ENCODE results near the gene S100Z. TPM values are rescaled to one million over a fixed set of nuclear protein-coding genes. Genes with fewer than 3 reads are reported as not detected.
"Not testable (repeated sequence)": the region's sequence is repeated elsewhere in the genome, so short reads cannot be mapped to it uniquely, and the experiment has no call there.

Gene S100Z
- total RNA-seq, 2 experiments from 2014 or later, result 0.36 to 0.81 TPM

DNA sequence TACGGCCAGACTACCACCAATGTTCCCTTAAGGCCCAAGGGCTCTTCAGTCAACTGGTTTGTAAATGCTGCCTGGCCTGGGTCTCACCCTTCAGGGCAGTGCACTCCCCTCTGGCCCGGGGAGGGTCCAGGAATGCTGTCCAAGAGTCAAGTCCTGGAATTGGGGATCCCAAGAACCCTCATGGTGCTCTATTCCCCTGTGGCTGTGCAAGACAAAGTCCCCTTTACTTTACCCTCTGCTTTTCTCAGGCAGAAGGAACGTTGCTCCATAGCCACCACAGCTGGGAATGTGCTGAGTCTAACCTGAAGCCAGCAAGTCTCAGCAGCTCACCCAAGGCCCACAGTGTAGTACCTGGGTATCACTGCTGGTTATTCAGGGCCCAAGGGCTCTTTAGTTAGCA lies 51.7 kb downstream of the S100Z start:
- H3K9me3 Mint-ChIP-seq, result peaks cover 25% of the 10 kb centered on the region
- H3K27ac Mint-ChIP-seq, result no peak overlapping the region
- intact Hi-C loops (cut with micrococcal nuclease), result no loop called here
- peaks cover 3% of the 10 kb centered on the region for H3K27me3 Mint-ChIP-seq
- ChIA-PET CTCF (no interaction called here), POLR2A (no interaction called here)
- no peak overlapping the region for H3K4me3 Mint-ChIP-seq
- TF ChIP-seq, protein P1, sequence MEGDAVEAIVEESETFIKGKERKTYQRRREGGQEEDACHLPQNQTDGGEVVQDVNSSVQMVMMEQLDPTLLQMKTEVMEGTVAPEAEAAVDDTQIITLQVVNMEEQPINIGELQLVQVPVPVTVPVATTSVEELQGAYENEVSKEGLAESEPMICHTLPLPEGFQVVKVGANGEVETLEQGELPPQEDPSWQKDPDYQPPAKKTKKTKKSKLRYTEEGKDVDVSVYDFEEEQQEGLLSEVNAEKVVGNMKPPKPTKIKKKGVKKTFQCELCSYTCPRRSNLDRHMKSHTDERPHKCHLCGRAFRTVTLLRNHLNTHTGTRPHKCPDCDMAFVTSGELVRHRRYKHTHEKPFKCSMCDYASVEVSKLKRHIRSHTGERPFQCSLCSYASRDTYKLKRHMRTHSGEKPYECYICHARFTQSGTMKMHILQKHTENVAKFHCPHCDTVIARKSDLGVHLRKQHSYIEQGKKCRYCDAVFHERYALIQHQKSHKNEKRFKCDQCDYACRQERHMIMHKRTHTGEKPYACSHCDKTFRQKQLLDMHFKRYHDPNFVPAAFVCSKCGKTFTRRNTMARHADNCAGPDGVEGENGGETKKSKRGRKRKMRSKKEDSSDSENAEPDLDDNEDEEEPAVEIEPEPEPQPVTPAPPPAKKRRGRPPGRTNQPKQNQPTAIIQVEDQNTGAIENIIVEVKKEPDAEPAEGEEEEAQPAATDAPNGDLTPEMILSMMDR (IDR thresholded peaks at IDR 0.05), result no peak
- ATAC-seq (no peak), DNase-seq (no peak)
- H3K36me3 Mint-ChIP-seq (ENCODE audit: low read depth), result peaks cover 3% of the 10 kb centered on the region
- no peaks in the 10 kb centered on the region for H3K4me1 Mint-ChIP-seq (ENCODE audit: low read depth)

DNA sequence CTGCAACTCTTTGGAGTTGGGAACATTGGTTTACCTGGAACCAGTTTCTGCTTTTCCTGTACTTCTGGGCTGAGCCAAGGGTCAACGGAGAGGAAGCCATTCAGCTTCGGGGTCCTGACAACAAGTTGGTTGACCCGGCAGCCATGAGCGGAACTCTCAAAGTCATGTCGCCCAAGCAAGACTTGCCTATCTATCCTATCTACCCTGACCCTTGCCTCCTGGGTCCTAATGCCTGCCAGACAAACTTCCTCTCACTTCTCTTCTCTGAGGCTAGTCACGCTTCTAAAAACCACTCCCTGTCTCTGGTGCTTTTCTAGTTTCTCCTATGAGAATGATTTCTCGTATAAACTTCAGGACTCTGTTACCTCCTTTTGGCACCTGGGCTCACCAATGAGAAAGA lies 58.4 kb downstream of the S100Z start:
- TF ChIP-seq, protein P1 (IDR thresholded peaks at IDR 0.05), result no peak
- ChIA-PET POLR2A (no interaction called here), CTCF (interaction anchor here (1.4 kb wide), 1 partner anchor 15 kb away, joined by 3 read pairs; no protein-coding TSS in a partner anchor)
- Mint-ChIP-seq H3K27me3 (no peaks in the 10 kb centered on the region), H3K4me1 (ENCODE audit: low read depth) (no peaks in the 10 kb centered on the region), H3K36me3 (ENCODE audit: low read depth) (no peaks in the 10 kb centered on the region), H3K9me3 (no peaks in the 10 kb centered on the region), H3K4me3 (no peak overlapping the region), H3K27ac (no peak overlapping the region)
- no peak for ATAC-seq
- intact Hi-C loops (cut with micrococcal nuclease), result no loop called here
- no peak for DNase-seq

DNA sequence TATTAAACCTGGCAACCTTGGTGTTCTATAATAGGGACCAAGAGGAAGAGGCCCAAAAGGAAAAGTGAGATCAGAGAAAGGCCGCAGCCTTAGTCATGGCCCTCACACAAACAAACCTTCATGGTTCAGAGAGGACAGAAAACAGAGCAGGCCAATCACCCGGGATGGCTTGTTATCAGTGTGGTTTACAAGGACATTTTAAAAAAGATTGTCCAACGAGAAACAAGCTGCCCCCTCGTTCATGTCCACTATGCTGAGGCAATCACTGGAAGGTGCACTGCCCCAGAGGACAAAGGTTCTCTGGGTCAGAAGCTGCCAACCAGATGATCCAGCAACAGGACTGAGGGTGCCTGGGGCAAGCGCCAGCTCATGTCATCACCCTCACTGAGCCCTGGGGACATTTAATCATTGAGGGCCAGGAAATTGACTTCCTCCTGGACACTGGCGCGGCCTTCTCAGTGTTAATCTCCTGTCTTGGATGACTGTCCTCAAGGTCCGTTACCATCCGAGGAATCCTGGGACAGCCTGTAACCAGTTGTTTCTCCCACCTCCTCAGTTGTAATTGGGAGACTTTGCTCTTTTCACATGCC lies 60.6 kb downstream of the S100Z start:
- intact Hi-C loops (cut with micrococcal nuclease); POLR2A ChIA-PET; H3K27me3 Mint-ChIP-seq; H3K36me3 Mint-ChIP-seq (ENCODE audit: low read depth); H3K27ac Mint-ChIP-seq; DNase-seq; CTCF ChIA-PET; ATAC-seq; H3K4me1 Mint-ChIP-seq (ENCODE audit: low read depth); H3K9me3 Mint-ChIP-seq; H3K4me3 Mint-ChIP-seq: not testable (repeated sequence)

DNA sequence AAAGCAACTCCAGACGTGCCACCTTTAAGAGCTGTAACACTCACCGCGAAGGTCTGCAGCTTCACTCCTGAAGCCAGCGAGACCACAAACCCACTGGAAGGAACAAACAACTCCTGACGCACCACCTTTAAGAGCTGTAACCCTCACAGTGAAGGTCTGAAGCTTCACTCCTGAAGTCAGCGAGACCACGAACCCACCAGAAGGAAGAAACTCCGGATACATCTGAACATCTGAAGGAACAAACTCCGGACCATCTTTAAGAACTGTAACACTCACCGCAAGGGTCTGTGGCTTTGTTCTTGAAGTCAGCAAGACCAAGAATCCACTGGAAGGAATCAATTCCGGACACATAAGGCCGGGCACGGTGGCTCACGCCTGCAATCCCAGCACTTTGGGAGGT lies 64.9 kb downstream of the S100Z start:
- ATAC-seq, POLR2A ChIA-PET, H3K4me3 Mint-ChIP-seq: not testable (repeated sequence)

DNA sequence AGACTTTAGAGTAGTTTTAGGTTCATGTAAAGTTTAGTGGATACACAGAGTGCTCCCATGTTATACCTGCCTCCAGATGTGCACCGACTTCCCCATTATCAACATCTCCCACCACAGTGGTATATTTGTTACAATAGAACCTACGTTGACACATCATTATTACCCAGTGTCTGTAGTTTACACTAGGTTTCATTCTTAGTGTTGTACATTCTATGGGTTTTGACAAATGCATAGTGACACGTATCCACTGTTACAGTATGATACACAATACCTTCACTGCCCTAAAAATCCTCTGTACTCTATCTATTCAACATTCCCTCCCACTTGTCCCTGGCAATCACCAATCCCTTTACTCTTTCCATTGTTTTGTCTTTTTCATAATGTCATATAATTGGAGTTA lies 68.7 kb downstream of the S100Z start:
- TF ChIP-seq, protein P1 (IDR thresholded peaks at IDR 0.05), result no peak
- peaks cover 4% of the 10 kb centered on the region for H3K9me3 Mint-ChIP-seq
- no peak overlapping the region for H3K27ac Mint-ChIP-seq
- ChIA-PET POLR2A (no interaction called here), CTCF (no interaction called here)
- H3K36me3 Mint-ChIP-seq (ENCODE audit: low read depth), result peaks cover 3% of the 10 kb centered on the region
- peaks cover 3% of the 10 kb centered on the region for H3K27me3 Mint-ChIP-seq
- intact Hi-C loops (cut with micrococcal nuclease), result no loop called here
- no peak for ATAC-seq
- H3K4me1 Mint-ChIP-seq (ENCODE audit: low read depth), result no peaks in the 10 kb centered on the region
- no peak for DNase-seq
- H3K4me3 Mint-ChIP-seq, result no peak overlapping the region

More for the DNA sequence above, 64.9 kb downstream of the S100Z start:
- intact Hi-C loops (cut with micrococcal nuclease); H3K4me1 Mint-ChIP-seq (ENCODE audit: low read depth); H3K36me3 Mint-ChIP-seq (ENCODE audit: low read depth); DNase-seq; H3K27ac Mint-ChIP-seq; CTCF ChIA-PET; H3K9me3 Mint-ChIP-seq; H3K27me3 Mint-ChIP-seq: not testable (repeated sequence)

DNA sequence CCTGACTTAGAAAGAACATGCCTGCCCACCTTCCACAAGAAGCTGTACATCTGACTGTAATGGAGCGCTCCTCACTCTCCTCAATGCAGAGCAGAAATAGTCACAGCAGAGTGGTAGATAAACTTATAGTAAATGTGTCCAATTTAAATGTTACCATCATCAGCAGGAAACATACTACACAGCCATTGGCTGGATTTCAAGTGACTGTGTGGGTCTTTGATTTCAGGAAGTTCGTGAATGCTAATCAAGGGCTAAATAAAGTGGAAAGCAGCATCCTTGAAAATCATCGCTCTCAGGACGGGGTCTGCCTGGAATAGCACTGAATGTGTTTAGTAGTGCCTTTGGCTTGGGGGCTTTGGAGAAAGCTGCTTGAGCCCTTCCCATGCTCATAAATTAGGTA lies 70.7 kb downstream of the S100Z start:
- peaks cover 3% of the 10 kb centered on the region for H3K27me3 Mint-ChIP-seq
- H3K4me3 Mint-ChIP-seq, result no peak overlapping the region
- no peaks in the 10 kb centered on the region for H3K36me3 Mint-ChIP-seq (ENCODE audit: low read depth)
- no peaks in the 10 kb centered on the region for H3K4me1 Mint-ChIP-seq (ENCODE audit: low read depth)
- H3K9me3 Mint-ChIP-seq, result no peaks in the 10 kb centered on the region
- CTCF ChIA-PET, result no interaction called here
- POLR2A ChIA-PET, result no interaction called here
- no peak for DNase-seq
- no peak for ATAC-seq
- H3K27ac Mint-ChIP-seq, result no peak overlapping the region
- intact Hi-C loops (cut with micrococcal nuclease), result no loop called here
- TF ChIP-seq, protein P1 (IDR thresholded peaks at IDR 0.05), result no peak
